Neural cell (in vitro differentiated cells): ENCODE measurements around the gene PPP2R3A. TPM values are rescaled to one million over a fixed set of nuclear protein-coding genes. Genes with fewer than 3 reads are reported as not detected.

Experiments used
- H2AFZ ChIP-seq: fragments of 200-600, 300-800 bp; sonication (generic), shearing (Covaris generic); 2 replicates; pipeline ENCODE4 v1.6.0; 2014; ENCODE audit warnings: low read depth, mild to moderate bottlenecking, antibody characterized with exemption, low read length, moderate library complexity
- H3F3A ChIP-seq: fragments of 200-600 bp; shearing (Covaris generic); 2 replicates; pipeline ENCODE4 v1.6.1; 2016; ENCODE audit warnings: mild to moderate bottlenecking, moderate library complexity, mixed read lengths, antibody characterized with exemption, low read length; ENCODE audit not compliant: insufficient read depth, poor library complexity, severe bottlenecking
- H3K27ac ChIP-seq: fragments of 200-600, 300-800 bp; sonication (generic), shearing (Covaris generic); 2 replicates; pipeline ENCODE4 v1.5.1; 2014; ENCODE audit warnings: mild to moderate bottlenecking, low read length, moderate library complexity
- H3K27me3 ChIP-seq: fragments of 300-800, 200-600 bp; sonication (generic), shearing (Covaris generic); 2 replicates; pipeline ENCODE4 v1.6.0; 2014; ENCODE audit warnings: mild to moderate bottlenecking, low read depth, low read length, moderate library complexity; ENCODE audit not compliant: insufficient read depth
- H3K36me3 ChIP-seq: fragments of 300-800, 200-600 bp; sonication (generic), shearing (Covaris generic); 2 replicates; pipeline ENCODE4 v1.5.1; 2014; ENCODE audit warnings: mild to moderate bottlenecking, antibody characterized with exemption, low read length, moderate library complexity; ENCODE audit not compliant: insufficient read depth
- H3K4me2 ChIP-seq: fragments of 300-800, 200-600 bp; sonication (generic), shearing (Covaris generic); 2 replicates; pipeline ENCODE4 v1.6.0; 2014; ENCODE audit warnings: mild to moderate bottlenecking, low read length
- H3K4me3 ChIP-seq: fragments of 300-800, 200-600 bp; sonication (generic), shearing (Covaris generic); 2 replicates; pipeline ENCODE4 v1.5.1; 2014; ENCODE audit warnings: mild to moderate bottlenecking, low read length, moderate library complexity
- H3K79me2 ChIP-seq: fragments of 200-600 bp; shearing (Covaris generic); replicated peaks from 2 replicates; pipeline ENCODE4 v1.6.0; 2014; ENCODE audit warnings: mild to moderate bottlenecking, low read length, moderate library complexity; ENCODE audit not compliant: insufficient read depth
- H3K9ac ChIP-seq: fragments of 300-800, 200-600 bp; sonication (generic), shearing (Covaris generic); 2 replicates; pipeline ENCODE4 v1.6.1; 2016; ENCODE audit warnings: mild to moderate bottlenecking, low read length, mixed read lengths
- H3K9me2 ChIP-seq: fragments of 200-600 bp; shearing (Covaris generic); 2 replicates; pipeline ENCODE4 v1.6.1; 2016; ENCODE audit warnings: mild to moderate bottlenecking, low read length, mixed read lengths; ENCODE audit not compliant: insufficient read depth
- H3K9me3 ChIP-seq: fragments of 200-600, 300-800 bp; sonication (generic), shearing (Covaris generic); 2 replicates; pipeline ENCODE4 v1.6.1; 2016; ENCODE audit warnings: mild to moderate bottlenecking, mixed run types, low read length, moderate library complexity, mixed read lengths
- H4K20me1 ChIP-seq: fragments of 200-600 bp; shearing (Covaris generic); 2 replicates; pipeline ENCODE4 v1.6.1; 2016; ENCODE audit warnings: mild to moderate bottlenecking, mixed run types; ENCODE audit not compliant: insufficient read depth
- CTCF ChIP-seq: fragments of 450-650 bp; IDR thresholded peaks from 2 replicates; pipeline ENCODE4 v1.5.1; 2014; ENCODE audit warnings: antibody characterized with exemption, mild to moderate bottlenecking, moderate library complexity; ENCODE audit not compliant: poor library complexity, severe bottlenecking
- EP300 ChIP-seq: fragments of 450-650 bp; conservative IDR thresholded peaks from 2 replicates; pipeline ENCODE4 v1.6.1; 2014; ENCODE audit warnings: antibody characterized with exemption, mild to moderate bottlenecking, moderate library complexity; ENCODE audit not compliant: poor library complexity, severe bottlenecking
- EZH2 ChIP-seq: fragments of 200-600, 300-800 bp; shearing (Covaris generic), sonication (generic); IDR thresholded peaks from 2 replicates; pipeline ENCODE4 v1.6.1; 2014; ENCODE audit warnings: antibody characterized with exemption, low read length, borderline replicate concordance, mild to moderate bottlenecking; ENCODE audit not compliant: insufficient read depth, poor library complexity, severe bottlenecking
- MXI1 ChIP-seq: fragments of 450-650 bp; conservative IDR thresholded peaks from 2 replicates; pipeline ENCODE4 v1.6.1; 2014; ENCODE audit warnings: antibody characterized with exemption, mild to moderate bottlenecking; ENCODE audit not compliant: poor library complexity, severe bottlenecking
- POLR2AphosphoS5 ChIP-seq: IDR thresholded peaks from 2 replicates; pipeline ENCODE4 v1.6.1; 2012
- RAD21 ChIP-seq: fragments of 450-650 bp; conservative IDR thresholded peaks from 2 replicates; pipeline ENCODE4 v1.6.1; 2014; ENCODE audit warnings: antibody characterized with exemption, mild to moderate bottlenecking, moderate library complexity
- REST ChIP-seq: IDR thresholded peaks from 2 replicates; pipeline ENCODE4 v1.6.1; 2012; ENCODE audit warnings: borderline replicate concordance
- SMC3 ChIP-seq: fragments of 450-650 bp; conservative IDR thresholded peaks from 2 replicates; pipeline ENCODE4 v1.6.1; 2014; ENCODE audit warnings: antibody characterized with exemption, mild to moderate bottlenecking, moderate library complexity; ENCODE audit not compliant: poor library complexity
- TAF1 ChIP-seq: IDR thresholded peaks from 2 replicates; pipeline ENCODE4 v1.6.1; 2012; ENCODE audit warnings: low read depth
- polyA plus RNA-seq: library from polyadenylated mRNA; depleted of rRNA; stranded (reverse); fragments of >200 nt; gene quantifications from 2 replicates; pipeline ENCODE4 v1.2.3, GENCODE V29; 2014

PPP2R3A gene
- polyA plus RNA-seq, 1 donor from 2014 or later = 17.9 TPM

GRCh38 chr3:136177876-136178275, 212.3 kb downstream of the PPP2R3A start:
- H3F3A ChIP-seq = no peaks in the 10 kb centered on the region
- TF ChIP-seq CTCF (no peak), POLR2AphosphoS5 (no peak), RAD21 (no peak), TAF1 (no peak), REST (no peak), EP300 (no peak), SMC3 (no peak), EZH2 (no peak), MXI1 (no peak)
- H2AFZ ChIP-seq = no peak overlapping the region
- peaks cover 93% of the 10 kb centered on the region for H3K79me2 ChIP-seq
- no peak overlapping the region for H3K4me3 ChIP-seq
- H3K9ac ChIP-seq = no peak overlapping the region
- H3K27me3 ChIP-seq = no peaks in the 10 kb centered on the region
- H3K36me3 ChIP-seq = no peaks in the 10 kb centered on the region
- H3K4me2 ChIP-seq = no peak overlapping the region
- H3K9me2 ChIP-seq = no peaks in the 10 kb centered on the region
- no peaks in the 10 kb centered on the region for H4K20me1 ChIP-seq
- H3K27ac ChIP-seq = no peak overlapping the region
- H3K9me3 ChIP-seq = no peaks in the 10 kb centered on the region

- Histone ChIP-seq H4K20me1 (no peaks in the 10 kb centered on the region), H3F3A (no peaks in the 10 kb centered on the region), H3K9me3 (no peaks in the 10 kb centered on the region)
These were observed 216.2 kb downstream of the PPP2R3A start for GRCh38 chr3:136181741-136182140.

More at GRCh38 chr3:136181741-136182140, 216.2 kb downstream of the PPP2R3A start:
- no peaks in the 10 kb centered on the region for H3K27me3 ChIP-seq
- no peaks in the 10 kb centered on the region for H3K9me2 ChIP-seq
- H3K36me3 ChIP-seq = no peaks in the 10 kb centered on the region
- TF ChIP-seq POLR2AphosphoS5 (no peak), TAF1 (no peak), REST (no peak), MXI1 (no peak), EP300 (no peak), CTCF (no peak), SMC3 (no peak), EZH2 (no peak), RAD21 (no peak)
- H2AFZ ChIP-seq = no peak overlapping the region
- H3K4me2 ChIP-seq = no peak overlapping the region
- H3K79me2 ChIP-seq = peaks cover 92% of the 10 kb centered on the region
- H3K27ac ChIP-seq = no peak overlapping the region
- no peak overlapping the region for H3K4me3 ChIP-seq
- no peak overlapping the region for H3K9ac ChIP-seq
